Astrocyte (in vitro differentiated cells and primary cell): Measurements from ENCODE around the gene FSTL5. TPM values are rescaled to one million over a fixed set of nuclear protein-coding genes. Genes with fewer than 3 reads are reported as not detected.

Experiments used
- DNase-seq: peaks from one replicate; pipeline ENCODE4 v3.0.0-alpha.2; 2010; ENCODE audit warnings: low read depth
- FAIRE-seq: peaks from 2 replicates; lab custom pipeline; 2011; peaks lifted over from hg19 to GRCh38; lab: Jason Lieb, UNC
- H2AFZ ChIP-seq: 2 replicates; pipeline ENCODE4 v1.6.0; 2012; ENCODE audit warnings: low read depth, low read length, inconsistent platforms
- H3K27ac ChIP-seq: 2 replicates; pipeline ENCODE4 v1.5.1; 2011; ENCODE audit warnings: low read depth, low read length, inconsistent platforms
- H3K27me3 ChIP-seq: 2 replicates; pipeline ENCODE4 v1.6.0; 2011; ENCODE audit warnings: low read length, inconsistent platforms; ENCODE audit not compliant: insufficient read depth
- H3K36me3 ChIP-seq: 2 replicates; pipeline ENCODE4 v1.5.1; 2011; ENCODE audit warnings: low read length, inconsistent platforms; ENCODE audit not compliant: insufficient read depth
- H3K4me1 ChIP-seq: 2 replicates; pipeline ENCODE4 v1.5.1; 2011; ENCODE audit warnings: low read length, inconsistent platforms; ENCODE audit not compliant: insufficient read depth
- H3K4me2 ChIP-seq: 2 replicates; pipeline ENCODE4 v1.6.0; 2012; ENCODE audit warnings: low read length, inconsistent platforms
- H3K4me3 ChIP-seq: 2 replicates; pipeline ENCODE4 v1.5.1; 2011; ENCODE audit warnings: low read depth, mild to moderate bottlenecking, low read length, inconsistent platforms; ENCODE audit not compliant: insufficient read depth
- H3K79me2 ChIP-seq: 2 replicates; pipeline ENCODE4 v1.6.0; 2012; ENCODE audit warnings: mild to moderate bottlenecking, low read length, inconsistent platforms; ENCODE audit not compliant: insufficient read depth
- H3K9ac ChIP-seq: 2 replicates; pipeline ENCODE4 v1.6.0; 2012; ENCODE audit warnings: mild to moderate bottlenecking, low read length, inconsistent platforms
- H3K9me3 ChIP-seq: 2 replicates; pipeline ENCODE4 v1.5.1; 2012; ENCODE audit warnings: low read depth, mild to moderate bottlenecking, low read length, inconsistent platforms; ENCODE audit not compliant: insufficient read depth
- H4K20me1 ChIP-seq: 2 replicates; pipeline ENCODE4 v1.6.0; 2012; ENCODE audit warnings: low read length, inconsistent platforms; ENCODE audit not compliant: insufficient read depth
- H3K27ac Mint-ChIP-seq: one replicate; pipeline ENCODE4 v1.8.0; 2021; ENCODE audit warnings: mild to moderate bottlenecking, mixed read lengths; ENCODE audit not compliant: unreplicated experiment
- H3K27me3 Mint-ChIP-seq: one replicate; pipeline ENCODE4 v1.8.0; 2021; ENCODE audit warnings: low read depth, mixed read lengths; ENCODE audit not compliant: unreplicated experiment
- H3K36me3 Mint-ChIP-seq: one replicate; pipeline ENCODE4 v1.8.0; 2021; ENCODE audit warnings: low read depth, mixed read lengths; ENCODE audit not compliant: unreplicated experiment
- H3K4me1 Mint-ChIP-seq: one replicate; pipeline ENCODE4 v1.8.0; 2021; ENCODE audit warnings: low read depth, mixed read lengths; ENCODE audit not compliant: unreplicated experiment
- H3K4me3 Mint-ChIP-seq: one replicate; pipeline ENCODE4 v1.8.0; 2021; ENCODE audit warnings: mild to moderate bottlenecking, moderate library complexity, mixed read lengths; ENCODE audit not compliant: unreplicated experiment
- H3K9me3 Mint-ChIP-seq: one replicate; pipeline ENCODE4 v1.8.0; 2021; ENCODE audit warnings: mild to moderate bottlenecking, mixed read lengths; ENCODE audit not compliant: unreplicated experiment
- CTCF ChIP-seq: IDR thresholded peaks from 2 replicates; pipeline ENCODE4 v1.5.1; 2011; ENCODE audit warnings: low read depth, mild to moderate bottlenecking, inconsistent platforms, low read length, moderate library complexity; ENCODE audit not compliant: insufficient read depth
- EZH2 ChIP-seq: IDR thresholded peaks from 2 replicates; pipeline ENCODE4 v1.6.1; 2012; ENCODE audit warnings: mild to moderate bottlenecking, low read length, inconsistent platforms; ENCODE audit not compliant: insufficient read depth
- total RNA-seq: library from RNA; stranded (reverse); gene quantifications from 2 replicates; pipeline ENCODE4 v1.2.1, GENCODE V29; 2021

Gene FSTL5
- total RNA-seq, 1 donor from 2014 or later, result 0.43 TPM

GRCh38 chr4:161651586-161651985 is 512.2 kb downstream of the FSTL5 start:
- Histone ChIP-seq H3K36me3 (no peaks in the 10 kb centered on the region), H2AFZ (no peak overlapping the region), H4K20me1 (no peaks in the 10 kb centered on the region), H3K27me3 (no peaks in the 10 kb centered on the region), H3K27ac (no peak overlapping the region), H3K9ac (no peak overlapping the region), H3K9me3 (no peaks in the 10 kb centered on the region), H3K4me1 (no peaks in the 10 kb centered on the region), H3K4me2 (no peak overlapping the region), H3K4me3 (no peak overlapping the region), H3K79me2 (no peaks in the 10 kb centered on the region)
- FAIRE-seq (no peak), DNase-seq (no peak)
- H3K4me3 Mint-ChIP-seq, result no peak overlapping the region
- H3K27me3 Mint-ChIP-seq, result no peaks in the 10 kb centered on the region
- H3K9me3 Mint-ChIP-seq, result no peaks in the 10 kb centered on the region
- no peak overlapping the region for H3K27ac Mint-ChIP-seq
- TF ChIP-seq EZH2 (no peak), CTCF (no peak)
- no peaks in the 10 kb centered on the region for H3K4me1 Mint-ChIP-seq
- no peaks in the 10 kb centered on the region for H3K36me3 Mint-ChIP-seq

- TF ChIP-seq CTCF (no peak), EZH2 (no peak)
- no peaks in the 10 kb centered on the region for H3K9me3 Mint-ChIP-seq
- Histone ChIP-seq H4K20me1 (no peaks in the 10 kb centered on the region), H3K27me3 (no peaks in the 10 kb centered on the region), H3K27ac (no peak overlapping the region), H3K36me3 (no peaks in the 10 kb centered on the region), H3K4me2 (no peak overlapping the region), H3K9ac (no peak overlapping the region), H3K4me1 (no peaks in the 10 kb centered on the region), H3K4me3 (no peak overlapping the region), H3K79me2 (no peaks in the 10 kb centered on the region), H3K9me3 (no peaks in the 10 kb centered on the region), H2AFZ (no peak overlapping the region)
- no peak for FAIRE-seq
- DNase-seq, result no peak
- H3K4me1 Mint-ChIP-seq, result no peaks in the 10 kb centered on the region
- H3K36me3 Mint-ChIP-seq, result no peaks in the 10 kb centered on the region
- H3K27me3 Mint-ChIP-seq, result no peaks in the 10 kb centered on the region
- H3K4me3 Mint-ChIP-seq, result no peak overlapping the region
- no peak overlapping the region for H3K27ac Mint-ChIP-seq
Observed at GRCh38 chr4:161650812-161651211, 513.0 kb downstream of the FSTL5 start.

- Histone ChIP-seq H3K4me2 (no peak overlapping the region), H3K27me3 (no peaks in the 10 kb centered on the region), H3K9me3 (no peaks in the 10 kb centered on the region), H3K27ac (no peak overlapping the region), H3K4me3 (no peak overlapping the region), H3K79me2 (no peaks in the 10 kb centered on the region), H4K20me1 (no peaks in the 10 kb centered on the region), H3K9ac (no peak overlapping the region), H3K36me3 (no peaks in the 10 kb centered on the region), H2AFZ (no peak overlapping the region), H3K4me1 (no peaks in the 10 kb centered on the region)
- H3K4me1 Mint-ChIP-seq, result no peaks in the 10 kb centered on the region
- H3K27ac Mint-ChIP-seq, result no peak overlapping the region
- no peaks in the 10 kb centered on the region for H3K27me3 Mint-ChIP-seq
- H3K36me3 Mint-ChIP-seq, result no peaks in the 10 kb centered on the region
- no peaks in the 10 kb centered on the region for H3K9me3 Mint-ChIP-seq
- TF ChIP-seq CTCF, result no peak
- TF ChIP-seq EZH2, result no peak
- DNase-seq (no peak), FAIRE-seq (no peak)
- H3K4me3 Mint-ChIP-seq, result no peak overlapping the region
Observed at GRCh38 chr4:161647757-161648156, 516.0 kb downstream of the FSTL5 start.
